PC-3 (cell line): ENCODE data around the gene MDK. TPM values are rescaled to one million over a fixed set of nuclear protein-coding genes. Genes with fewer than 3 reads are reported as not detected.

ENCODE experiments used
- ATAC-seq: fragments of 200-7000 bp; cut with Tn5 transposase; 2 replicates; pipeline ENCODE4 v1.9.1; 2020; ENCODE audit warnings: mild to moderate bottlenecking, moderate library complexity
- BruUV-seq: library from RNA; stranded (reverse); fragments of 400-500 nt; replicated peaks from 2 replicates; lab custom pipeline; 2021; lab: Mats Ljungman, UMichigan
- CTCF ChIA-PET: fragments of 300-600 bp; sonication (Branson Sonifier 250); formaldehyde crosslinking; loops from one replicate; lab custom pipeline; 2022; ENCODE audit warnings: antibody characterized with exemption; lab: Charles Lee
- POLR2A ChIA-PET: fragments of 300-600 bp; sonication (Branson Sonifier 250); formaldehyde crosslinking; loops from one replicate; lab custom pipeline; 2022; ENCODE audit warnings: antibody characterized with exemption; ENCODE audit not compliant: unreplicated experiment; lab: Charles Lee
- DNase-seq: peaks from one replicate; pipeline ENCODE4 v3.0.0-alpha.2; 2015
- H2AFZ ChIP-seq: fragments of 300-600 bp; sonication (generic); 2 replicates; pipeline ENCODE4 v1.6.0; 2016; ENCODE audit warnings: antibody characterized with exemption, low read length
- H3F3A ChIP-seq: fragments of 300-600 bp; sonication (generic); one replicate; pipeline ENCODE4 v1.6.0; 2017; ENCODE audit warnings: antibody characterized with exemption, low read length, control low read depth, mild to moderate bottlenecking; ENCODE audit not compliant: unreplicated experiment
- H3K27ac ChIP-seq: fragments of 300-600 bp; sonication (generic); 2 replicates; pipeline ENCODE4 v1.5.1; 2016; ENCODE audit warnings: mild to moderate bottlenecking, low read length
- H3K27me3 ChIP-seq: fragments of 300-600 bp; sonication (generic); 2 replicates; pipeline ENCODE4 v1.6.1; 2016; ENCODE audit warnings: low read length, mixed read lengths
- H3K36me3 ChIP-seq: fragments of 300-600 bp; sonication (generic); 2 replicates; pipeline ENCODE4 v1.6.1; 2016; ENCODE audit warnings: low read depth, mixed run types, low read length, mixed read lengths
- H3K4me1 ChIP-seq: fragments of 300-600 bp; sonication (generic); 2 replicates; pipeline ENCODE4 v1.5.1; 2016; ENCODE audit warnings: low read length; ENCODE audit not compliant: insufficient read depth
- H3K4me2 ChIP-seq: fragments of 300-600 bp; sonication (generic); 2 replicates; pipeline ENCODE4 v1.6.0; 2016; ENCODE audit warnings: low read length
- H3K4me3 ChIP-seq: fragments of 300-600 bp; sonication (generic); 2 replicates; pipeline ENCODE4 v1.5.1; 2016; ENCODE audit warnings: mild to moderate bottlenecking, low read length, mixed read lengths
- H3K79me2 ChIP-seq: fragments of 300-600 bp; sonication (generic); 2 replicates; pipeline ENCODE4 v1.6.1; 2017; ENCODE audit warnings: low read length, mixed read lengths
- H3K9ac ChIP-seq: fragments of 300-600 bp; sonication (generic); 2 replicates; pipeline ENCODE4 v1.6.0; 2016; ENCODE audit warnings: mild to moderate bottlenecking, low read length
- H3K9me2 ChIP-seq: fragments of 300-600 bp; sonication (generic); replicated peaks from 2 replicates; pipeline ENCODE4 v1.6.1; 2016; ENCODE audit warnings: mixed run types, low read length, mixed read lengths
- H3K9me3 ChIP-seq: fragments of 300-600 bp; sonication (generic); 2 replicates; pipeline ENCODE4 v1.6.1; 2016; ENCODE audit warnings: low read length, mixed read lengths
- H4K20me1 ChIP-seq: fragments of 300-600 bp; sonication (generic); 2 replicates; pipeline ENCODE4 v1.6.1; 2016; ENCODE audit warnings: low read length, mixed read lengths
- CTCF ChIP-seq: fragments of 300-600 bp; sonication (generic); conservative IDR thresholded peaks from 2 replicates; pipeline ENCODE4 v1.5.1; 2017; ENCODE audit warnings: antibody characterized with exemption, low read depth, mild to moderate bottlenecking, low read length
- EZH2 ChIP-seq: fragments of 300-600 bp; sonication (generic); IDR thresholded peaks from one replicate; pipeline ENCODE4 v1.6.1; 2017; ENCODE audit warnings: antibody characterized with exemption, mild to moderate bottlenecking, low read length; ENCODE audit not compliant: unreplicated experiment
- EZH2phosphoT487 ChIP-seq: fragments of 300-600 bp; sonication (generic); IDR thresholded peaks from 2 replicates; pipeline ENCODE4 v1.6.1; 2018; ENCODE audit warnings: mild to moderate bottlenecking, antibody characterized with exemption, low read length, borderline replicate concordance
- intact Hi-C: fragments of 100-400 bp; cut with micrococcal nuclease; formaldehyde crosslinking; loops from 2 replicates; pipeline ENCODE4 v1.9.0; 2023
- total RNA-seq: library from RNA; depleted of rRNA; stranded (reverse); fragments of >200 nt; gene quantifications from 2 replicates; pipeline ENCODE4 v1.2.3, GENCODE V29; 2014

MDK gene
- total RNA-seq, 1 experiment from 2014 or later: 184 TPM

GRCh38 chr11:46338988-46339666, 42.3 kb upstream of the MDK start:
- Histone ChIP-seq H3K4me1 (peaks cover 13% of the 10 kb centered on the region; the same call in 1 of the 2 replicates), H4K20me1 (no peaks in the 10 kb centered on the region), H3K36me3 (no peaks in the 10 kb centered on the region), H3F3A (no peaks in the 10 kb centered on the region), H3K9ac (no peak overlapping the region), H3K9me3 (no peaks in the 10 kb centered on the region), H3K27ac (no peak overlapping the region), H3K4me3 (peak overlapping the region; percentile 50), H3K4me2 (peak overlapping the region; percentile 72), H3K79me2 (no peaks in the 10 kb centered on the region), H2AFZ (peak overlapping the region; percentile 80), H3K9me2 (no peaks in the 10 kb centered on the region), H3K27me3 (no peaks in the 10 kb centered on the region)
- intact Hi-C loops: no loop called here
- POLR2A ChIA-PET: interaction anchor here (0.7 to 0.9 kb wide), 2 partner anchors 41 to 96 kb away, joined by 4 to 6 read pairs; no protein-coding TSS in a partner anchor
- ATAC-seq: peak; percentile 62
- DNase-seq: peak; percentile 21
- CTCF ChIA-PET: interaction anchor here (0.5 kb wide), 1 partner anchor 178 kb away, joined by 3 read pairs; no protein-coding TSS in a partner anchor
- BruUV-seq: no TSS peak
- TF ChIP-seq EZH2phosphoT487 (no peak), EZH2 (no peak), CTCF (no peak)

- Histone ChIP-seq H3K9me3 (no peaks in the 10 kb centered on the region), H3K79me2 (no peaks in the 10 kb centered on the region), H3K4me1 (peaks cover 13% of the 10 kb centered on the region; the same call in 1 of the 2 replicates), H3K9ac (no peak overlapping the region), H3K36me3 (no peaks in the 10 kb centered on the region), H4K20me1 (no peaks in the 10 kb centered on the region), H3K27me3 (no peaks in the 10 kb centered on the region), H3K27ac (no peak overlapping the region), H2AFZ (no peak overlapping the region; the same call in 1 of the 2 replicates), H3K9me2 (no peaks in the 10 kb centered on the region), H3K4me3 (no peak overlapping the region), H3F3A (no peaks in the 10 kb centered on the region), H3K4me2 (no peak overlapping the region)
- TF ChIP-seq CTCF (no peak), EZH2 (no peak), EZH2phosphoT487 (no peak)
- CTCF ChIA-PET: no interaction called here
- intact Hi-C loops: no loop called here
- ATAC-seq: no peak
- POLR2A ChIA-PET: no interaction called here
- BruUV-seq: no TSS peak
- DNase-seq: no peak
Observed at GRCh38 chr11:46339816-46340215, 41.7 kb upstream of the MDK start.

GRCh38 chr11:46341454-46341853, 40.0 kb upstream of the MDK start:
- Histone ChIP-seq H3K36me3 (no peaks in the 10 kb centered on the region), H4K20me1 (no peaks in the 10 kb centered on the region), H3F3A (no peaks in the 10 kb centered on the region), H3K27ac (no peak overlapping the region), H3K9me3 (no peaks in the 10 kb centered on the region), H3K79me2 (no peaks in the 10 kb centered on the region), H2AFZ (no peak overlapping the region), H3K4me3 (no peak overlapping the region), H3K4me1 (peaks cover 13% of the 10 kb centered on the region; the same call in 1 of the 2 replicates), H3K9ac (no peak overlapping the region), H3K4me2 (no peak overlapping the region), H3K27me3 (no peaks in the 10 kb centered on the region), H3K9me2 (no peaks in the 10 kb centered on the region)
- TF ChIP-seq CTCF: no peak
- no peak for TF ChIP-seq EZH2
- TF ChIP-seq EZH2phosphoT487: no peak
- DNase-seq (no peak), ATAC-seq (no peak)
- BruUV-seq: no TSS peak
- CTCF ChIA-PET: no interaction called here
- intact Hi-C loops: no loop called here
- POLR2A ChIA-PET: no interaction called here
